Endometrium (tissue), 2 donors: ENCODE data around the gene P2RY12.

Source experiments
- FAIRE-seq: peaks from 2 replicates; lab custom pipeline; 2012; peaks lifted over from hg19 to GRCh38; lab: Jason Lieb, UNC
- donor health status: control.
- donor health status: control.

The P2RY12 gene

DNA sequence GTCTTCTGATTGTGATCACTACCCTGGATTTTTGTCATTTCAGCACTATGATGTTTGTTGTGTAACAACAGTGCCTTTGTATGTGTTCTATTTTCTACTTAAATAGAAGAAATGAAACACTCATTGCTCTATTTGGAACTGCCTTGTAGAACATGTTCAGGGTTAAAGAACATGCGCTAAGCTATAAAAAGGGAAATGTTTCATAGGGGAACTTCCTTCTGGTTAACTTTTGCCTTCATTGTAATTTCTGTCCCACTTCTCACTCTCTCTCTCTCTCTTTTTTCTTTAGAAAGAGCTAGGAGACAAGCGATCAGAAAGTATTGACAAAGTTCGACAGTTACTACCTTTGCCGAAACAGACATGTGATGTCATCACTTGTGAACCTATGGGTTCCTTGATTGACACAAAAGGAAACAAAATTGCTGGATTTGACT lies at the start of gene P2RY12:
Gene P2RY12 (minus strand): TSS at position 13 of the 434 bp plus-strand sequence. CDS start 45,908 bp downstream, outside the sequence.
- FAIRE-seq, result no peak

DNA sequence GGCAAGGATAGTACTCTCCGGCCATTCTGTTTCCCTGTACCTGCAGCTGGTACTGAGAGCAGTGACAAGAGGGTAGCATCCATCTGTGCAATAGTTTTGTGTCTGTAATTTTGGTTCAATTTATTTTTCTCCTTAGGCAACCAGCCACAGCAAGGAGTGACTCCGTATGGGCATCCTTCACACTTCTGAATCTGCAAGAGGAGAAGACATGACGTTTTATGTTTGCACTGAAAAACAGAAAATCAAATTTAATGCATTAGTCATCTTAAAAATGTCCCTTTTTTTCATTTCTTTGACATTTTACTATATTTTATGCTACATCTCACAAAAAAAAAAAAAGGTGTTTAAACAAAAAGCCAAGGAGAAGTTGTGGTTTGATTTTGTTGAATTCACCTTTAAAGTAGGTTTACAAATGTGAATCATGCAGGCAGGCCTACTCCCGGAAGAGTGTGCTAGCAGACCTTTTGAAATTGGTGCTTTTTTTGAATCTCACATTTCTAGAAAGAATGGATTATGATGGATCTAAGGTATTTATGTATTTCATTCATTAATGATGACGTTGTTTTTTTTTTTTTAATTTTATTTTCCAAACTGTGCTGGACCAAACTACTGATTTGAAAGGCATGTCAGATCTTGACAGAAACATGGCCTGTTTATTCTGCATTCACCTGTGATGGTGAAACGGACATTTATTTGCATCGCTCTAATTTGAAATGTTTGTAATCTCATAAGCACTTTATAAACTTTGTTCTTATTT lies 48.2 kb upstream of the P2RY12 start:
- FAIRE-seq, result no peak

DNA sequence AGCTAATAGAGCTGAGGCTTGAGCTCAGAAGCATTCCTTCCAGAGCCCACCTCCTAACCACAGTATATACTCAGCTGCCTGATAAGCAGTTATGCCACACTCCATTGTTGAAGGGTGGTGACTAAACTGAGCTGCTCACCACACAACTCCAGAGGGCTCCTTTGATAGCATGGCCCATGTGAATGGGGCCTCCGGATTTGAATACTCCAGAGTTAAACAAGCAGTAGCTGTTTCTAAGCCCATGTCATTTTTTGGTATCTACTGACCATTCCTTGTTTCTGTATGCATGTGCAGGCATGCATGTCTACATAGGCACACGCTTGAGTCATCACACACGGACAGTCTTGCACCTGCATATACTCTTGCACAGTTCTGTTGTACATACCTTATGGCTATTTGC lies 47.4 kb upstream of the P2RY12 start:
- FAIRE-seq, result no peak

DNA sequence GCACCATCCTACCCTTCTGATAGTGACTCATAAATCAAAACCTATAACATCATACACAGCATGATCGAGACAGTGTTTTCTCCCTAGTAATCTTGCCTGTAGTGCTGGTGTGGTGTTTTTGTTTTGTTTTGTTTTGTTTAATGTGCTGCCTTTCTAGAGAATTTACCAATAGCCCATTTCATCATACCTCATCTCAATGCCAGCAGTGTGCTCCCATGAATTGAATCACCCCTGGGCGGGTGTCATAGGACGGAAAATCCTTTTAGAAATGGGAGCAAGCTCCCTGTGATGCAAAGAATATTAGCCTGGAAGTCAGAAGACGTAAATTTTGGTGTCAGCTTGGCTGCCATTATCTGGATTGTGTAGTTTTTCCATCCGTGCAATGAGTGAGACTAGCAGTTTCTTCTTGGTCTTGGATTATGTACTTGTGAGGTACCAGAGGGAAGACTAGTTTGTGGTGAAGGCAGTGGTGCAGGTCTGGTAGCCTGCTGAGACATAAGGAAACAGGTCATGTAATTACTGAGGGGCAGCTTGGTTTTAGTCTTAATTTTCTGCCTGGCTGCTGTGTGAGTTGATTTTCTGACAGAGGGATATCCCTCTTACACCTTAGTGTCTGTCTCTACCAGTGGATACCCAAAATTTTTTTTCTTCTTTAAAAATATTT lies 46.4 kb upstream of the P2RY12 start:
- no peak for FAIRE-seq

DNA sequence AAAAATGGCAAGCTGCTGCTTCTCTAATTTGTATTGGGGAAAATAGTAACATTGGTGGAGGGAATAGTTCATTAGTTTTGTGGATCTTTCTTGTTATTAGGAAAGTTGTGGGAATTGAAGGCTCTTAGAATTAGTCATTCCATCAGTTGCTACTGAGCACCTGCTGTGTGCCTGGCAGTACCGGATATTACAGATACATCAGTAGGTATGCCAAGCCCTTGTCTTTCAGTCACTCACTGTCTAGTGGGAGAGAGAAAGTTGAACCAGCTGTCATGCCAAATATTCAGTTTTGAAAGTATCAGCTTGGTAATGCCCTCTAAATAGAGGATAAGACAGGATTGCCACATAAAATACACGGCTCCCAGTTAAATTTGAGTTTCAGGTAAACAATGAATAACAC lies 43.8 kb upstream of the P2RY12 start:
- FAIRE-seq, result no peak

DNA sequence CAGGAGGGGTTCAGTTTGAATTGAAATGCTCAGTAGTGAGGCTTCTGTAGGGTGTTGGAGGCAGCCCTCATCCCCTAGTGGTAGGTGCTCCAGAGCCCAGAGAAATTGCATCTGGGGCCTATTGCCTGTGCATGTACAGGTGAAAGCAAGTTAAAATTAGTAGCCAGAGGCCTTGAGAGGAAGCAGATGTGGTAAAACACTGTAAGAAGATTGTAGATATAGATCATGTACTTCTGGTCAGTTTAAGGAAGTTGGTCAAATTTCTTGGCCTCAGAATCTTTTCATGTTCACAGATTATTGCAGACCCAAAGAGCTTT lies 41.7 kb upstream of the P2RY12 start:
- no peak for FAIRE-seq

DNA sequence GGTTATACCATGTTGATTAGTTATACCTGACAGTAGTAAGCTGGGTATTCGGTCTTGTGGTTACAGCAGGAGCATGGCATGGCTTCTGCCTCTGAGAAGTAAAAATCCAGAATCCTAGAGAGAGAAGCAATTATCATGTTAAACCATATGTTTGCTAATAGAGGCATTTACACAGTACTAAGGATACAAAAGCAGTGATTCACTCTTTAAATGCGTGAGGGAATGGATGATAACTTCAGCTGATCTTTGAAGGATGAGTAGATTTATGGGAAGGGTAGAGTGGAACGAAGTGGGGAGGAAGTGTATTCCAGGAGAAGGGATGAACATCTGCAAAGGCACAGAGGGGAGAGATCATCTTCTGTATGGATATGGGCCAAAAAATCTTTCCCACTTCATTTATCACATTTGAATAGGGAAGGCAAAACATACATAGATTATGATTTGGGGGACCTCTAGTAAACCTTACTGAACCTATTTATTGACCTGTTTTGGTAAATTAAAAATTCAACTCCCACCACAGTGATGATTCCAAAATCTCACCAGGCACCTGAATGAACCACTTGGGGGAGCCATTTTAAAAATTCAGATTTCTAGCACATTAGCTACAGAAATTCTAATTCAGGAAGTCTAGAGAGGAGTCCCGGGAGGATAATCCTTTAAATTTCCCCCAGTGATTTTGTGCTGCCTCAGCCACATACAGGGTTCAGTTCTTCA lies 41.2 kb upstream of the P2RY12 start:
- no peak for FAIRE-seq

DNA sequence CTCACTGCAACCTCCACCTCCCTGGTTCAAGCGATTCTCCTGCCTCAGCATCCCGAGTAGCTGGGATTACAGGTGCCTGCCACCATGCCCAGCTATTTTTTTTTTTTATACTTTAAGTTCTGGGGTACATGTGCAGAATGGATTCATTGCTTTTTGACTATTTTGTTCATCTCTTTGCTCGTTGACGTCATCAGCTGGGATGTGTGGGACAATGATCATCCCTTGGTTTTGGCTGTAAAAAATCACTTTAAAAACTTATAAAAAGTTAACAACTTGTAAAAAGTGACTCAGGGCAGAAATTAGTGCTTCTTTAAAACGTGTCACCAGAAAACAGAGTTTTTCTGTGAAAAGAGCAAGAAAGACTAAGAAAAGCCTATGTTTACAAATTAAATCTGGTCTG lies 38.5 kb upstream of the P2RY12 start:
- no peak for FAIRE-seq

DNA sequence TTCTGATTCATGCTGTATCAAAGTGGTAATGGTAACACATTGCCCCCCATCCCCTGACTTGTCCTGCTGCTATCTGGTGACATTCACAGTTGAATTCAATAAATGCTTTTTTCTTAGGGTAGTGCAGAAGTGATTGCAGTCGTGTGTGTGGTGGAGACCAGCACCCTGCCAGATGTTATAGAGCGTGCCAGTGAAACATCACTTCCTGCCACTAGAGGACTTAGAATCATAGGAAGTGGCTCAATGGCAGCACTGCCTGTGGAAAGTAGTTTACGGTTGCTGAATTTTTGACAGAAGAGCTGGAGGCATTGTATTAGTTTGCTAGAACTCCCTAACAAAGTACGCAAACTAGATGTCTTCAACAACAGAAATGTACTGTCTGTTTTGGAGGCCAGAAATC lies 37.4 kb upstream of the P2RY12 start:
- FAIRE-seq, result no peak

DNA sequence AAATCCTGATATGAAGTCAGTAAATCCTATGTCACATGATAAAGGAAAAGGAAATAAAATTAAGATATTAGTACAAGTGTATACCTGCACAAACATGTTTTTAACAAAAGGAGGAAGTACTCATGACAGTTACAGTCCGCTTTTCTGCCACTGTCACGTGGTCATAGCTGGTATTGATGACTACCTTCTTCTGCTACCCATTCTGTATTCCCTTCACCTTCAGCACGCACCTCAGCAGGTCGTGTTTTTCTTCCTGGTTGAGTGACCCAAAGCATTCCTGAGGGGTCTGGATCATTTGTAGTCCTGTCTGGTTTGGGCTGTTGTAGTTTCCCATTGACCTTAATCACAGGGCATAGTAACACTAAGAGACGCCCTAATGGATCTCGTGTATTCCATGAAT lies 35.3 kb upstream of the P2RY12 start:
- FAIRE-seq, result no peak

DNA sequence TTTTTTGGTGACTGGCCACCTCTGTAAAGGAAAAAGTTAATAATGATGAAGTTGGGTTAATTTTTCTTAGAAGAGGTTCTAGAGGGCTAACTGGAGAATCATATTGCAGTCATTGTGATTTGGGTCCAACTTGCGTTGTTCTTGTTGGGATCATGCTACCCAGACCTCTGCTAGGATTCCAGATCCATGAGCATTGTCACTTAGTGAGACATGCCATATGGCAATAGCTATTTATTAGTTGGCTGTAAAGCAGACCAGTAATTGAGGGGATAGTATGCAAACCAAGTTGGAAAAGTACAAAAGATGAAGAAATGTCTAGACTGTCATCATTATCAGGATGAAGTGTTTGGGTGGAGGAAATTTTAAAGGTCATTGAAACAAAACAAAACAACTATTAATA lies 30.7 kb upstream of the P2RY12 start:
- FAIRE-seq, result no peak

DNA sequence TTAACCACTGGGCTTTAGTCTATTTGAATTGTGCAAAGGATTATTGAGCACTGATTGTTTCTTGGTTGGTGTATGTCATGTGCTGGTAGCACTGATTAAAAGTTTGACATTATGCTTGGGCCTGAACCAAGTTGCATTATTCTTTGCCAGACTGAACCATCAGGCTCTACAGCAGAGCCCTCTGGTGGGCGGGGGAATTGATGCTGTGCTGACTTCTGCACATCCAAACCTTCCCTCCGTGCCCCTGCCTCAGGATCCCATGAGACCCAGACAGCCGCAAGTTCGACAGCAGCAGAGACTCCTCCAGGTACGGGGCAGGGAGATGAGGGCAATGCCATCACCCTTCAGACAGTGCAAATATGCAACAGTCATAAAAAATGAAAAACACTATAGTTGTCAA lies 28.4 kb upstream of the P2RY12 start:
- FAIRE-seq, result no peak

DNA sequence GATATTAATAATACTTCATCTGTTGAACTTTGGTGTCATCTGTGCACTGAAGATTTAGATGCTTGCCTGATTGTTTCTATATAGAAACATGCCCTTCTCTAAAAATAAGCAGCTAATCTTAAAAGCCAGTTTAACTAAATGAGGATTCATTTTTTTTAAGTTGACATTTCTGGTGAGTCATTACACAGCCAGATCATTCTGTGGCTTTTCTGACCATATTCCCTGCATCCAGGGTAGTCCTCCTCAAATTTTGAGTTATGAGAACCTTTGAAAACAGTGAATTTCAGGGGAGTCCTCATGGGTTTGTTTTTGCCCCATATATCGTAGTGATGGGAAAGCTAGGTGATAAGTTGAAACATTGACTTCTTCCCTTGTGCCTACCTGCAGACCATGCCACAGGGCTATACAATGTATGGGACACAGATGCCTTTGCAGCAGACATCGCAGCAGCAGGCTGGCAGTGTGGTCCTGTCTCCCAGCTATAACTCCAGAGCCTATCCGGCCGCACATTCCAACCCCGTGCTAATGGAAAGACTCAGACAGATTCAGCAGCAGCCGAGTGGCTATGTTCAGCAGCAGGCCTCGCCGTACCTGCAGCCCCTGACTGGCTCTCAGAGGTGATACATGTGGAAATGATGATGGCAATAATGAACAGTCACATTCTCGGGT lies 26.5 kb upstream of the P2RY12 start:
- FAIRE-seq, result no peak

DNA sequence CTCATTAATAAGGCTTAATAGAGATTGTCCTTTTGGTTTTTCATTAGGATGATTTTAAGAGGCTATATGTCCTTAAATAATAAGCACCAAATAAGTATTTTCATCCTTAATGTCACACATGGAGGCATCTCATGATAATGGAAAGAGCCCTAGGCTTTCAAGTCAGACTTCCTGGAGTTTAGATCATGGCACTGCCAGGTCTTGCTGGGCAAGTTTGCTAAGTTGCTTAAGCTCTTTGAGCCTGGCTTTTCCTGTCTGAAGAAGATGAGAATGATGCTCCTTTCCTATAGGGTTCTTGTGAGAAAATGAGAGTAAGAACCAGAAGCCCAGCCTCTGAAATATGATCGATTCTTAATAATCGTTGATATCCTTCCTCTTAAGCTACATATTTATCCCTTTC lies 23.4 kb upstream of the P2RY12 start:
- no peak for FAIRE-seq

DNA sequence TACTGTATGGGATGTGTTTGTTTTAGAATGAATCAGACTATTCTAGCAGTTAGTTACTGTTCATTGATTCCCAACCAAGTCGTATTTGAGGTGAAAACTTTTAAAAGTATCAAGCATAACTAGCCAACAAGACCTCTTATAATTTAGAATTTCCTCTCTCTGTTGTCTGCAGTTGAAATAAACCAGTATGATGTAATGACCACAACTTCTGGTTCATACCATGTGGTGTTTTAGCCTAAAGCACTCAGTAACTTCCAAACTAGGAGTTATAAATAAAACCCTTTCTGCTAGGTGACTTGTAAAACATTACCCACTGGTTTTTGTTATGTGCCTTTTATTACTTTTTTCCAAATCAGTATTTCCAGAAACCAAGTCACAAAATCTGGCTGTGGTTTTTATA lies 19.8 kb upstream of the P2RY12 start:
- peak; percentile 64 for FAIRE-seq

DNA sequence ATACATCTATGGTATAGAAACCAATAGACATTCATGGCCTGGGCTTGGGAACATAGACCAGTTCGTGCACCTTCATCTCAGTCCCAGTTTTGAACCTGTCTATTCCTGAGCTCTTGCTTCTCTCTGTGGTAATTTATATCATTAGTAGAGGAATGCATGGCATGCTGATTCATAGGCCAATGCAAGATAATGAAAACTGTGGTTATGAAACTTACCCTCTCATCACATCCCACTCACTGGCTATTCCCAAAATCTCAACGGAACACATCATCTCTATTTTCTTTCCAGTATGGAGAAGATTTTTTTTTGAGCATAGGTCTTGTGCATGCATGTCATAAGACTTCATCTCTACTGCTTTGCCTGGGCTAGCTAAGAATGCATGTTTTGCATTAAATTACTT lies 18.7 kb upstream of the P2RY12 start:
- FAIRE-seq, result no peak

DNA sequence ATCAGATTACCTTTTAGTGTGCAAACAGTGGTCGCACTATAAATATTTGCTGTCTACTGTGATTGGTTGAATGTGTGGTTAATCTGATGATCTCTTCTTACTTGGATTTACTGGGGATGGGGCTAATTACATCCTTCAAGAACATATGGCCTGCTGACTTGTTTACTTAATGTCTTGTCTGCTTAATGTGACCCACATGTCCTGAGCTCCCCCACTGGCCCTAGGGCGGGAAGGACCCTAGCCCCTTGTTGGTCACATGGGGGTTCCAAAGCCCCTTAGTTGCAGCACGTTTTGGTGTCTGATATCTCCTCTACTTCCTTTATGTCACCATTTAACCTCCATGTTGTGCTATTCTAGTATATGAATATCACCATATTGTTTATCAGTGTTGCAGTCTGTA lies 17.8 kb upstream of the P2RY12 start:
- FAIRE-seq, result no peak

DNA sequence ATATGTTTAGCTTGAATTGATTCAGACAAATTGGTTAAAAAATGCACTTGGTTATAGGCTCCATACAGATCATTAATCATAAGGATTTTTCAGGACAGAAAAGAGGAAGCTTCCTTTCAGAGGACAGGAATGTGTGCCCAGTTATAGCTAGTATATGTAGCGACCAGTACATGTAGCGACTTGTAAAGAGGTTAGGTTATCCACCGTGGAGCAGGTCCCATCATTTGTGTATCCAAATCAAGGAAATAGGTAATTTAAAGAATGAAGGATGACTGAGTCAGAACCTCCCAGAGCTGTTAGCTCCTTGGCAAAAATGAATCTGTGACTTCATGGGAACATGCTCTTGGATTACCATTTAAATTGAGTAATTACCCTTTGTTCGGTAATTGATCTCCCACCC lies 15.8 kb upstream of the P2RY12 start:
- no peak for FAIRE-seq

DNA sequence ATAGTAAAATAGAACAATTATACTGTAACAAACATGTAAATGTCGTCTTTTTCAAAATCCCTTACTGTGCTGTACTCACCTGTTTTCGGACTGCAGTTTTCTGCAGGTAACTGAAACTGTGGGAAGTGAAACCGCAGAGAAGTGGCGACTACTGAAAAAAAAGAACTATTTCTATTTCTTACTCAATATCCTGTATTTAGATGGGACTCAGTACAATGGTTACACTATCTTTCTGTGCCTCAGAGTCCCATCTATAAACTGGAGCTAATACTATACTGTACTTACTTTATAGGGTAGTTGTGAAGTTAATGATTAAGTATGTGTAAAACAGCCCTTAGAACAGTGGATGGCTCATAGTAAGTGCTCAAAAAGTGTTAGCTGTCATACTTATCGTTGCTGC lies 14.3 kb upstream of the P2RY12 start:
- no peak for FAIRE-seq

DNA sequence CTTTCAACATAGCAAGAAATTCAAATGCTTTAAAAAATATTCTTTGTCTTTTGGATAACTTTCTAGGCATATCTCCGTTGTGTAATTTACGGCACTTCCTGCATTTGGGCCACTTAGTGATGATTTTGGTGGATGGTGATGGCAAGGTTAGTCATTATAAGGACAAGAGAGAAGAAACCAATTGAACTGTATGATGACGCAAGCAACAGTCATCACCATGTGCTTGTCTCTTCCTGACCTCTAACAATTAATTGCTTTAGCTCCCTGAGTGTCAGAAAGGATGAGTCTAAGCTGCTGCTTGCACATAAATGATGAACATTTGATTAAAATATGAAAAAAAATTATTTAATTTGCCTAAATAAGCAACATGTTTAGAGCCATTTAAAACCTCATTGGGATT lies 11.3 kb upstream of the P2RY12 start:
- no peak for FAIRE-seq

DNA sequence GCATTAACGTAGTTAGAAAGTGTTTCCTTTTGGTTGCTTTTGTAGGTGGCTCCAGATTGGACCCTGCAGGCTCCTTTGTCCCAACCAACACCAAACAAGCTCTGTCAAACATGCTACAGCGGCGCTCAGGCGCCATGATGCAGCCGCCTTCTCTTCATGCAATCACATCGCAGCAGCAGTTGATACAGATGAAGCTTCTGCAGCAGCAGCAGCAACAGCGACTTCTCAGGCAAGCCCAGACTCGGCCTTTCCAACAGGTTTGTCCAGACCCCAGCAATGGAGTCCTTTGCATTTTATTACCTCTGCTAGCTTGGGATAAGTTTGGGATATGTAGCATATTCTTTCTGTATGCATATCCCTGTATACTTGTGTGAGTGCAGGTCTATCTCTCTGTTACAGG lies 10.1 kb upstream of the P2RY12 start:
- no peak for FAIRE-seq

DNA sequence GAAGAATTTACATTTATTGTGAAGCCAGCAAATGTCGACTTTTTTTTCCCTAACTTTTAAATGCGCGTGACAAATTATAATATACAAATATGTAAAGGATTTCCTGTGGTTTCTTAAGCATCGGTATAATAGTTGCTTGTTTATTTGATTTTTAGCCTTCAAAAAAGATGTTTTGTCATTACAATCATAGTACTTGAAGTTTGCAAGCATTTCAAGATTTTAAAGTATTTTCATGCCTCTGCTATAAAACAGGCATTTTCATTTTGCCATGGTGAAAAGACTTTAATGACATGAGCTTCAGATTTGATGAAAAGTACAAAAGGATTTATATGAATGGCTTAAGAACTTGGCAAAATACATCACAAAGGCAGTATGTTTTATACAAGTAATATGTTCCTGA lies 9.4 kb upstream of the P2RY12 start:
- FAIRE-seq, result no peak
